ENCODE measurements around the gene ASB2. TPM values are rescaled to one million over a fixed set of nuclear protein-coding genes. Genes with fewer than 3 reads are reported as not detected.

ASB2 gene
- total RNA-seq, 1 donor from 2014 or later = 24.1 TPM

GRCh38 chr14:94009767-94010166 lies 33.4 kb upstream of the ASB2 start:
- Histone ChIP-seq H3K9me3 (no peaks in the 10 kb centered on the region), H3K4me1 (no peaks in the 10 kb centered on the region), H3K27ac (no peak overlapping the region), H3K4me3 (no peak overlapping the region), H3K27me3 (no peaks in the 10 kb centered on the region), H3K36me3 (no peaks in the 10 kb centered on the region)
- TF ChIP-seq POLR2AphosphoS5 (IDR thresholded peaks at IDR 0.05; ENCODE audit: insufficient read depth in 1 of 2, low read depth in 1 of 2) = no peak
- no peak for TF ChIP-seq POLR2A (IDR thresholded peaks at IDR 0.05)
- TF ChIP-seq, protein P1, sequence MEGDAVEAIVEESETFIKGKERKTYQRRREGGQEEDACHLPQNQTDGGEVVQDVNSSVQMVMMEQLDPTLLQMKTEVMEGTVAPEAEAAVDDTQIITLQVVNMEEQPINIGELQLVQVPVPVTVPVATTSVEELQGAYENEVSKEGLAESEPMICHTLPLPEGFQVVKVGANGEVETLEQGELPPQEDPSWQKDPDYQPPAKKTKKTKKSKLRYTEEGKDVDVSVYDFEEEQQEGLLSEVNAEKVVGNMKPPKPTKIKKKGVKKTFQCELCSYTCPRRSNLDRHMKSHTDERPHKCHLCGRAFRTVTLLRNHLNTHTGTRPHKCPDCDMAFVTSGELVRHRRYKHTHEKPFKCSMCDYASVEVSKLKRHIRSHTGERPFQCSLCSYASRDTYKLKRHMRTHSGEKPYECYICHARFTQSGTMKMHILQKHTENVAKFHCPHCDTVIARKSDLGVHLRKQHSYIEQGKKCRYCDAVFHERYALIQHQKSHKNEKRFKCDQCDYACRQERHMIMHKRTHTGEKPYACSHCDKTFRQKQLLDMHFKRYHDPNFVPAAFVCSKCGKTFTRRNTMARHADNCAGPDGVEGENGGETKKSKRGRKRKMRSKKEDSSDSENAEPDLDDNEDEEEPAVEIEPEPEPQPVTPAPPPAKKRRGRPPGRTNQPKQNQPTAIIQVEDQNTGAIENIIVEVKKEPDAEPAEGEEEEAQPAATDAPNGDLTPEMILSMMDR (IDR thresholded peaks at IDR 0.05) = no peak
- no peak for DNase-seq (ENCODE audit: extremely low spot score in 2 of 2)
- intact Hi-C loops (cut with DNase I) = no loop called here

- Histone ChIP-seq H3K4me3 (no peak overlapping the region), H3K27me3 (no peaks in the 10 kb centered on the region), H3K9me3 (no peaks in the 10 kb centered on the region), H3K36me3 (no peaks in the 10 kb centered on the region), H3K27ac (no peak overlapping the region), H3K4me1 (no peaks in the 10 kb centered on the region)
- intact Hi-C loops (cut with DNase I) = no loop called here
- TF ChIP-seq POLR2AphosphoS5 (IDR thresholded peaks at IDR 0.05; ENCODE audit: insufficient read depth in 1 of 2, low read depth in 1 of 2) (no peak), POLR2A (IDR thresholded peaks at IDR 0.05) (no peak)
- TF ChIP-seq, protein P1 (IDR thresholded peaks at IDR 0.05) = no peak
- DNase-seq (ENCODE audit: extremely low spot score in 2 of 2) = no peak
These were observed 31.9 kb upstream of the ASB2 start for GRCh38 chr14:94008234-94008633.

- TF ChIP-seq, protein P1 (IDR thresholded peaks at IDR 0.05) = no peak
- TF ChIP-seq POLR2AphosphoS5 (IDR thresholded peaks at IDR 0.05; ENCODE audit: insufficient read depth in 1 of 2, low read depth in 1 of 2) (no peak), POLR2A (IDR thresholded peaks at IDR 0.05) (no peak)
- Histone ChIP-seq H3K9me3 (no peaks in the 10 kb centered on the region), H3K27ac (no peak overlapping the region), H3K27me3 (no peaks in the 10 kb centered on the region), H3K36me3 (no peaks in the 10 kb centered on the region), H3K4me1 (no peaks in the 10 kb centered on the region), H3K4me3 (no peak overlapping the region)
- intact Hi-C loops (cut with DNase I) = no loop called here
- DNase-seq (ENCODE audit: extremely low spot score in 2 of 2) = no peak
These were observed 29.1 kb upstream of the ASB2 start for GRCh38 chr14:94005324-94006073.

GRCh38 chr14:94004015-94004414 lies 27.6 kb upstream of the ASB2 start:
- TF ChIP-seq, protein P1 (IDR thresholded peaks at IDR 0.05) = no peak
- no peak for TF ChIP-seq POLR2AphosphoS5 (IDR thresholded peaks at IDR 0.05; ENCODE audit: insufficient read depth in 1 of 2, low read depth in 1 of 2)
- TF ChIP-seq POLR2A (IDR thresholded peaks at IDR 0.05) = no peak
- no peaks in the 10 kb centered on the region for H3K27me3 ChIP-seq
- no peak overlapping the region for H3K4me3 ChIP-seq
- no peaks in the 10 kb centered on the region for H3K4me1 ChIP-seq
- DNase-seq (ENCODE audit: extremely low spot score in 2 of 2) = no peak
- H3K27ac ChIP-seq = no peak overlapping the region
- H3K9me3 ChIP-seq = no peaks in the 10 kb centered on the region
- intact Hi-C loops (cut with DNase I) = no loop called here
- no peaks in the 10 kb centered on the region for H3K36me3 ChIP-seq

GRCh38 chr14:94003397-94003796 lies 27.0 kb upstream of the ASB2 start:
- TF ChIP-seq POLR2A (IDR thresholded peaks at IDR 0.05) = no peak
- no peak for TF ChIP-seq POLR2AphosphoS5 (IDR thresholded peaks at IDR 0.05; ENCODE audit: insufficient read depth in 1 of 2, low read depth in 1 of 2)
- TF ChIP-seq, protein P1 (IDR thresholded peaks at IDR 0.05) = no peak
- H3K27ac ChIP-seq = no peak overlapping the region
- no peaks in the 10 kb centered on the region for H3K27me3 ChIP-seq
- H3K4me3 ChIP-seq = no peak overlapping the region
- H3K4me1 ChIP-seq = no peaks in the 10 kb centered on the region
- no peak for DNase-seq (ENCODE audit: extremely low spot score in 2 of 2)
- no peaks in the 10 kb centered on the region for H3K36me3 ChIP-seq
- intact Hi-C loops (cut with DNase I) = no loop called here
- H3K9me3 ChIP-seq = no peaks in the 10 kb centered on the region
